WTC11 (cell line): ENCODE results near the gene GAL3ST2. TPM values are rescaled to one million over a fixed set of nuclear protein-coding genes. Genes with fewer than 3 reads are reported as not detected.
"Not testable (repeated sequence)": the region's sequence is repeated elsewhere in the genome, so short reads cannot be mapped to it uniquely, and the experiment has no call there.

ENCODE experiments used
- ATAC-seq: fragments of 200-7000 bp; cut with Tn5 transposase; 2 replicates; pipeline ENCODE4 v1.10.0; 2021; ENCODE audit warnings: mild to moderate bottlenecking, moderate library complexity
- CTCF ChIA-PET: fragments of 300-600 bp; sonication (Branson Sonifier 250); formaldehyde crosslinking; loops from one replicate; lab custom pipeline; 2021; ENCODE audit warnings: antibody characterized with exemption; lab: Charles Lee
- POLR2A ChIA-PET: fragments of 350-600 bp; sonication (Branson Sonifier 250); formaldehyde crosslinking; loops from one replicate; lab custom pipeline; 2021; ENCODE audit warnings: antibody characterized with exemption; lab: Charles Lee
- DNase-seq: peaks from one replicate; pipeline ENCODE4 v3.0.0; 2021; ENCODE audit warnings: low spot score
- H3K27ac Mint-ChIP-seq: 2 replicates; pipeline ENCODE4 v1.8.0; 2021; ENCODE audit warnings: mixed read lengths
- H3K27me3 Mint-ChIP-seq: 2 replicates; pipeline ENCODE4 v1.8.0; 2021; ENCODE audit warnings: low read depth, mild to moderate bottlenecking, moderate library complexity, mixed read lengths
- H3K36me3 Mint-ChIP-seq: 2 replicates; pipeline ENCODE4 v1.8.0; 2021; ENCODE audit warnings: mixed read lengths
- H3K4me1 Mint-ChIP-seq: 2 replicates; pipeline ENCODE4 v1.8.0; 2022; ENCODE audit warnings: mixed read lengths
- H3K4me3 Mint-ChIP-seq: 2 replicates; pipeline ENCODE4 v1.8.0; 2021; ENCODE audit warnings: mild to moderate bottlenecking, moderate library complexity, mixed read lengths
- H3K9me3 Mint-ChIP-seq: 2 replicates; pipeline ENCODE4 v1.8.0; 2021; ENCODE audit warnings: mixed read lengths
- ARID4B ChIP-seq: sonication (generic); formaldehyde crosslinking; IDR thresholded peaks from 2 replicates; pipeline ENCODE4 v1.8.0; 2023; ENCODE audit warnings: missing genetic modification reagents, mild to moderate bottlenecking, borderline replicate concordance
- CBFB ChIP-seq: sonication (generic); formaldehyde crosslinking; IDR thresholded peaks from 2 replicates; pipeline ENCODE4 v1.8.1; 2022; ENCODE audit warnings: mild to moderate bottlenecking, low read depth, missing genetic modification reagents
- CDX4 ChIP-seq: fragments of 250-450 bp; sonication (Bioruptor Pico); IDR thresholded peaks from 2 replicates; pipeline ENCODE4 v1.9.0; 2021; ENCODE audit warnings: moderate library complexity, mild to moderate bottlenecking, inconsistent platforms, borderline replicate concordance
- CREM ChIP-seq: sonication (generic); formaldehyde crosslinking; IDR thresholded peaks from 2 replicates; pipeline ENCODE4 v1.8.1; 2022; ENCODE audit warnings: mild to moderate bottlenecking, missing genetic modification reagents, moderate library complexity
- GABPB1 ChIP-seq: sonication (generic); formaldehyde crosslinking; IDR thresholded peaks from 2 replicates; pipeline ENCODE4 v1.8.1; 2023; ENCODE audit warnings: mild to moderate bottlenecking, missing genetic modification reagents
- GRHL2 ChIP-seq: fragments of 250-450 bp; sonication (Bioruptor Pico); IDR thresholded peaks from 2 replicates; pipeline ENCODE4 v1.8.0; 2022; ENCODE audit warnings: mild to moderate bottlenecking, moderate library complexity; ENCODE audit not compliant: insufficient replicate concordance, severe bottlenecking
- GTF2I ChIP-seq: fragments of 250-450 bp; sonication (Bioruptor Pico); conservative IDR thresholded peaks from 2 replicates; pipeline ENCODE4 v1.4.0; 2021; ENCODE audit warnings: mild to moderate bottlenecking
- MAX ChIP-seq: sonication (generic); formaldehyde crosslinking; IDR thresholded peaks from 2 replicates; pipeline ENCODE4 v1.8.0; 2022; ENCODE audit warnings: mild to moderate bottlenecking, missing genetic modification reagents
- MLX ChIP-seq: sonication (generic); formaldehyde crosslinking; IDR thresholded peaks from 2 replicates; pipeline ENCODE4 v1.8.1; 2023; ENCODE audit warnings: mild to moderate bottlenecking, missing genetic modification reagents, moderate library complexity
- SP1 ChIP-seq: sonication (generic); formaldehyde crosslinking; conservative IDR thresholded peaks from 2 replicates; pipeline ENCODE4 v1.8.1; 2022; ENCODE audit warnings: missing genetic modification reagents
- TP53 ChIP-seq: sonication (generic); formaldehyde crosslinking; IDR thresholded peaks from 2 replicates; pipeline ENCODE4 v1.8.1; 2023; ENCODE audit warnings: mild to moderate bottlenecking, missing genetic modification reagents
- USF2 ChIP-seq: sonication (generic); formaldehyde crosslinking; IDR thresholded peaks from 2 replicates; pipeline ENCODE4 v1.8.1; 2023; ENCODE audit warnings: mild to moderate bottlenecking, missing genetic modification reagents, moderate library complexity
- ZNF138 ChIP-seq: sonication (generic); formaldehyde crosslinking; conservative IDR thresholded peaks from 2 replicates; pipeline ENCODE4 v1.8.1; 2022; ENCODE audit warnings: mild to moderate bottlenecking, moderate library complexity, missing genetic modification reagents
- ZNF671 ChIP-seq: fragments of 250-450 bp; sonication (Bioruptor Pico); IDR thresholded peaks from 2 replicates; pipeline ENCODE4 v1.8.0; 2021; ENCODE audit warnings: mild to moderate bottlenecking
- total RNA-seq: library from RNA; stranded (reverse); gene quantifications from 3 replicates; pipeline ENCODE4 v1.2.3, GENCODE V29; 2021

The GAL3ST2 gene
- total RNA-seq, 1 experiment from 2014 or later = 0.98 TPM

- no peak for TF ChIP-seq ARID4B (CRISPR knock-in tag)
- no peak for TF ChIP-seq TP53
Observed at GRCh38 chr2:241833101-241833663, 56.6 kb downstream of the GAL3ST2 start (continued).

GRCh38 chr2:241833756-241834526 lies 57.3 kb downstream of the GAL3ST2 start:
- H3K36me3 Mint-ChIP-seq, H3K4me3 Mint-ChIP-seq, H3K27ac Mint-ChIP-seq, DNase-seq, H3K4me1 Mint-ChIP-seq, H3K27me3 Mint-ChIP-seq, POLR2A ChIA-PET, ATAC-seq, CTCF ChIA-PET: not testable (repeated sequence)
- H3K9me3 Mint-ChIP-seq = peaks cover 10% of the 10 kb centered on the region

GRCh38 chr2:241834527-241835210 lies 58.0 kb downstream of the GAL3ST2 start:
- POLR2A ChIA-PET = interaction anchor here (0.6 kb wide), 1 partner anchor 877 kb away, joined by 3 read pairs; no protein-coding TSS in a partner anchor

More at GRCh38 chr2:241834527-241835210, 58.0 kb downstream of the GAL3ST2 start:
- H3K27me3 Mint-ChIP-seq = peaks cover 3% of the 10 kb centered on the region; the same call in 1 of the 2 replicates
- peaks cover 10% of the 10 kb centered on the region for H3K9me3 Mint-ChIP-seq
- H3K4me3 Mint-ChIP-seq = no peak overlapping the region
- TF ChIP-seq GTF2I (CRISPR knock-in tag) (no peak), MAX (CRISPR knock-in tag) (no peak), ZNF138 (CRISPR knock-in tag) (no peak), MLX (CRISPR knock-in tag) (no peak), USF2 (CRISPR knock-in tag) (no peak), ZNF671 (no peak), CDX4 (CRISPR knock-in tag) (no peak), GABPB1 (CRISPR knock-in tag) (no peak), CBFB (CRISPR knock-in tag) (no peak), SP1 (CRISPR knock-in tag) (no peak), CREM (no peak), GRHL2 (CRISPR knock-in tag) (no peak)
- no peak overlapping the region for H3K27ac Mint-ChIP-seq
- CTCF ChIA-PET = no interaction called here
- no peak for ATAC-seq
- H3K4me1 Mint-ChIP-seq = peaks cover 6% of the 10 kb centered on the region
- no peaks in the 10 kb centered on the region for H3K36me3 Mint-ChIP-seq
- no peak for DNase-seq
